Measurements from ENCODE around the gene NLRP5. TPM values are rescaled to one million over a fixed set of nuclear protein-coding genes. Genes with fewer than 3 reads are reported as not detected.
"Not testable (repeated sequence)": the region's sequence is repeated elsewhere in the genome, so short reads cannot be mapped to it uniquely, and the experiment has no call there.

The NLRP5 gene
- total RNA-seq, 1 experiment from 2014 or later: not detected

DNA sequence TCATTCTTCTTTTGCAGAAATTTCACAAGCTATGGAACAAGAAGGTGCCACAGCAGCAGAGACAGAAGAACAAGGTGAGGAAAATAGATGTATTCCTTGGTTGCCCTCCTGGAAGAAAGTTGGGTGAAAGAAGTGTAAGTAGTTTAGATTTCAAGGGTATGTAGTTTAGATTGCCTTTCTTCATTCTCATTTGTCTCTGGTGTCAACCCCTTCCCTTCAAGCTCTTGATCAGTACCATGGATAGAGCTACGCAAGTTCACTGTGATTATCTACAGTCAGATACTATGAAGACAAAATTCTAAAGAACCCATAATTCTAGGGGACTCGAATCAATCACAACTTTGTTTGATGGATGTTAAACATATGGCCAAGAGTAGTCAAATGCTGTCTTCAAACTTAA is 32.8 kb downstream of the NLRP5 start:
- H3K9me3 ChIP-seq (replicated peaks); H3K27me3 ChIP-seq; H3K4me1 ChIP-seq; DNase-seq; H3K4me3 ChIP-seq; H3K27ac ChIP-seq; H3K36me3 ChIP-seq: not testable (repeated sequence)

- not testable (repeated sequence) for H3K4me3 ChIP-seq; H3K27me3 ChIP-seq; H3K9me3 ChIP-seq (replicated peaks); H3K36me3 ChIP-seq; H3K4me1 ChIP-seq; H3K27ac ChIP-seq; DNase-seq
Observed at GRCh38 chr19:56020355-56020975, 33.9 kb downstream of the NLRP5 start.

GRCh38 chr19:56026769-56027168 is 40.2 kb downstream of the NLRP5 start:
- no peaks in the 10 kb centered on the region for H3K9me3 ChIP-seq (replicated peaks)
- no peak overlapping the region for H3K4me3 ChIP-seq
- H3K27me3 ChIP-seq: no peaks in the 10 kb centered on the region
- H3K36me3 ChIP-seq: no peaks in the 10 kb centered on the region
- DNase-seq: no peak
- no peaks in the 10 kb centered on the region for H3K4me1 ChIP-seq
- H3K27ac ChIP-seq: no peak overlapping the region

DNA sequence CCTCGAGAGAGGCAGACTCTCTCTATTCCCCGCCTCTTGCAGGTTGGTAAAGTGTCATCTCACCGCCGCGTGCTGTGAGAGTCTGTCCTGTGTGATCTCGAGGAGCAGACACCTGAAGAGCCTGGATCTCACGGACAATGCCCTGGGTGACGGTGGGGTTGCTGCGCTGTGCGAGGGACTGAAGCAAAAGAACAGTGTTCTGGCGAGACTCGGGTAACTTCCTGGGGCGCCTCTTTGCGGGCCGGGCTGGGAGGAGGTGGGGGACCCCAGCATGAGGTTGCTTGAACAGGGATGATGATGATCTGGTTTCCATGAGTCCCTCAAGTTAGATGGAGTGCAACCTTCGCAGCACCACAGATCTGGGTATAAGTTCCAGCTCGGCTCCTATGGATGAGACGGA is 67.0 kb downstream of the NLRP5 start:
- no peaks in the 10 kb centered on the region for H3K4me1 ChIP-seq
- no peak overlapping the region for H3K4me3 ChIP-seq
- no peaks in the 10 kb centered on the region for H3K36me3 ChIP-seq
- H3K9me3 ChIP-seq (replicated peaks): no peaks in the 10 kb centered on the region
- no peaks in the 10 kb centered on the region for H3K27me3 ChIP-seq
- no peak overlapping the region for H3K27ac ChIP-seq
- DNase-seq: no peak

GRCh38 chr19:56066152-56067023 is 79.8 kb downstream of the NLRP5 start:
- Histone ChIP-seq H3K27me3 (no peaks in the 10 kb centered on the region), H3K4me3 (peak overlapping the region; percentile 44)
- DNase-seq: peak; percentile 68 to 85

GRCh38 chr19:56069642-56070041 is 83.1 kb downstream of the NLRP5 start:
- no peak overlapping the region for H3K27ac ChIP-seq
- no peaks in the 10 kb centered on the region for H3K36me3 ChIP-seq
- H3K27me3 ChIP-seq: no peaks in the 10 kb centered on the region
- no peak for DNase-seq
- no peak overlapping the region for H3K4me3 ChIP-seq
- no peaks in the 10 kb centered on the region for H3K4me1 ChIP-seq
- no peaks in the 10 kb centered on the region for H3K9me3 ChIP-seq (replicated peaks)

More at GRCh38 chr19:56066152-56067023, 79.8 kb downstream of the NLRP5 start:
- no peak overlapping the region for H3K27ac ChIP-seq
- H3K36me3 ChIP-seq: no peaks in the 10 kb centered on the region
- H3K4me1 ChIP-seq: no peaks in the 10 kb centered on the region
- H3K9me3 ChIP-seq (replicated peaks): no peaks in the 10 kb centered on the region

DNA sequence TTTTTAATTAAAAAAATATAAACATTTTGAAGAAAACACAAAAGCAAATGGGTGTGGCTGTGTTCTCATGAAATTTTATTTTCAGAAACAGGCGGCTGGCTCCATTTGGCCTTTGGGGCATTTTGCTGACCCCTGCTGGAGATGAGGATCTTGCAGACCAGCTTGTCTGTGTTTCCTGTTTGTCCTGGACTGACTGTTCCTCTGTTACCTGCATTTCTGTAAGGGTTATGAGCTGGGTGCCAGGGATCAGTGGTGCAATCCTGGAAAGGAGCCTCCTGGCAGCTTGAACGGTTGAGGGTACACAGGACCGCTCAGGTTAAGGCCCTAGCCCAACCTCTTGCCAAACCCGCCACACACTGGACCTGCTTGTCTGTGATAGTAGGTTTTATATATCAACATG is 84.6 kb downstream of the NLRP5 start:
- H3K4me1 ChIP-seq: no peaks in the 10 kb centered on the region
- no peak overlapping the region for H3K27ac ChIP-seq
- peak; percentile 18 to 27 for DNase-seq

DNA sequence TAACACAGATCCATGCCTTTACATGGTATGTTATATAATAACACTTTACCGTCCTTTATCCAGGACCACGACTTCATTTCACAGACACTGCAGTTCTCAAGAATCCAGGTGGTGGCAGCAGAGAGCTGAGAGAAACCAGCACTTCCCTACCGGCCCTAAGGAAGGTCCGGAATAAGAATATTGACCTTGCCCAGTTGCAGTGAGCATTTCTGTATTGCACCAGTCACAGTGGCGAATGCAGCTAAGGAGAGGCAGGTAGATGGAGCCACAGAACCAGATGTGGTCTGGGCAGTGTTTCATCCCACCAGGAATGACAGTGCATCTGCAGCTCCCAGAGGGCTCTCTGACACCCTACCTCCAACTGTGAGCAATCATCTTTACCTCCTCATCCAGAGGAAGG is 89.9 kb downstream of the NLRP5 start:
- H3K4me1 ChIP-seq: 0 out of 2 replicates have a peak, but pooled peaks cover 2% of the 10 kb centered on the region
- no peaks in the 10 kb centered on the region for H3K27me3 ChIP-seq
- peak; percentile 45 to 77 for DNase-seq
- no peaks in the 10 kb centered on the region for H3K9me3 ChIP-seq (replicated peaks)
- no peak overlapping the region for H3K27ac ChIP-seq
- no peak overlapping the region for H3K4me3 ChIP-seq
- no peaks in the 10 kb centered on the region for H3K36me3 ChIP-seq

More for the DNA sequence above, 84.6 kb downstream of the NLRP5 start:
- H3K27me3 ChIP-seq: no peaks in the 10 kb centered on the region
- H3K9me3 ChIP-seq (replicated peaks): no peaks in the 10 kb centered on the region
- H3K36me3 ChIP-seq: no peaks in the 10 kb centered on the region
- H3K4me3 ChIP-seq: no peak overlapping the region

DNA sequence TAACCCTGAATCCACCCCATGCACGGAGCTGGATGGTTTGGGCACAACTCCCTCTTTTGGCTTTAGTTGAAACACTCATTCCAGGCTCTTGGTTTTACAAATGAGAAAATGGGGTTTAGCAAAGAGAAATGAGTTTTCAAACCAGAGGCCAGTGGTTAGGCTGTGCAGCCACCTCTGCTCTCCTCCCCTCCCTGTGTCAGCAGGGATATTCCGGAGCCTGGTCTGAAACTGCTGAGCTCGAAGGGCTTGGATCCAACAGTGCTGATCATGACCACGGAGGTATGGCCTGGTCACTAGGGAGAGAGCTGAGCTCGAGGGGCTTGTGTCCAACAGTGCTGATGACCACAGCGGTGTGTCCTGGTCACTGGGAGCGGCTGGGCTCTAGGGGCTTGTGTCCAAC is 93.0 kb downstream of the NLRP5 start:
- no peak overlapping the region for H3K4me3 ChIP-seq
- H3K9me3 ChIP-seq (replicated peaks): no peaks in the 10 kb centered on the region
- DNase-seq: no peak
- no peak overlapping the region for H3K27ac ChIP-seq
- no peaks in the 10 kb centered on the region for H3K27me3 ChIP-seq
- no peaks in the 10 kb centered on the region for H3K36me3 ChIP-seq
- H3K4me1 ChIP-seq: 0 out of 2 replicates have a peak, but pooled peaks cover 2% of the 10 kb centered on the region

- Histone ChIP-seq H3K4me3 (peak overlapping the region; percentile 35), H3K27me3 (no peaks in the 10 kb centered on the region), H3K9me3 (replicated peaks) (no peaks in the 10 kb centered on the region), H3K27ac (no peak overlapping the region), H3K4me1 (0 out of 2 replicates have a peak, but pooled peaks cover 2% of the 10 kb centered on the region), H3K36me3 (no peaks in the 10 kb centered on the region)
- peak; percentile 85 to 91 for DNase-seq
Observed at GRCh38 chr19:56080669-56081401, 94.3 kb downstream of the NLRP5 start.

DNA sequence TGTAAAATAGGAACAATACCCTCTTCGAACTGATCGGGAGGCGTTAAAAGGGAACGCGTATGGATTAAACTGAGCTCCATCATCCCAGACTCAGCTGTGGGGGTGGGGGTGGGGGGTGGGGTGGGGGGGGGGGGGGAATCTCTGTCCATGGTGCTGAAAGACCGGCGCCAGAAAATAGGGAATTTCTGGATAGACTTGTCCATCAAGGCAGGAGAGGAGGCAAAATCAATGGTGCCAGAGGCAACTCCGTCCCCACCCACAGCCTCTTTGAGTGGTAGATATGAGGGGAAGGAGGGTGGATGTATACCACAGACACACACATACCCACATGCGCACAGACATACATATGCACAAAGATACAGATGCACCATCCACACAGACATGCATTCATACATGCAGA is 97.1 kb downstream of the NLRP5 start:
- H3K36me3 ChIP-seq: peaks cover 2% of the 10 kb centered on the region
- no peak overlapping the region for H3K27ac ChIP-seq
- DNase-seq: no peak
- H3K27me3 ChIP-seq: no peaks in the 10 kb centered on the region
- 0 out of 2 replicates have a peak, but pooled peaks cover 2% of the 10 kb centered on the region for H3K4me1 ChIP-seq
- no peak overlapping the region for H3K4me3 ChIP-seq
- no peaks in the 10 kb centered on the region for H3K9me3 ChIP-seq (replicated peaks)

DNA sequence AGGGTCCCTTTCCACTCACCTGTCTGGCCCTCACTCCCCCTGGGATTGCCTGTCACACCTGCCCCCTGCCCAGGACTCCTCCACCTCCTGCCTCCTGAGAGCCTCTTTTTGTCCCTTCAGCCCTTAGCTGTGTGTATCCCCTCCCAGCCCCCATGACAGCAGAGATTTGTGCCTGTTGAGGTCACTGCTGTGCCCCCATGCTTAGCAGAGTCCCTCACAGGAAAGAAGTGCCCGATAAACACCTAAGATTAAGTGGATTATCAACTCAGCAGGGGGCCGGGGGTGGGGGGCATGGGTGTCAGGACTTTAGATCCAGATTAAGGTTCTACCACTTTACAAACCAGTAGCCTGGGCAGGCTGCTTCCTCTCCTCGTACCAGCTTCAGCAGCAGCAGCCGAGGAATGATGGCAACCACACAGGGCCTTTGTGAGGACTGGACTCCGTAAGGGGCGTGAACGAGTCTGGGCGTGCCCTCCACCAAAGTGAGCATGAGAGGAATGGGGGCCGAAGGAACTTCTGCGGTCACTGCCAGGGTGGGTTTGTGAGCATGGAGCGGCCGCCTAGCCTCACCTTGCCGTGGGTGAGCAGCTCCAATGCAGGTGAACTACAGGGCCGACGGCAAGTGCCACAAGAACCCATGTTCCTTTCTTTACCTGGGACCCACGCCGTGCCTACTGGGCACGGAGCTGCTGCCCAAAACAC is 98.4 kb downstream of the NLRP5 start:
- Histone ChIP-seq H3K27ac (no peak overlapping the region), H3K4me3 (no peak overlapping the region), H3K36me3 (peaks cover 13% of the 10 kb centered on the region), H3K27me3 (no peaks in the 10 kb centered on the region), H3K4me1 (0 out of 2 replicates have a peak, but pooled peaks cover 2% of the 10 kb centered on the region), H3K9me3 (replicated peaks) (no peaks in the 10 kb centered on the region)
- DNase-seq: no peak

DNA sequence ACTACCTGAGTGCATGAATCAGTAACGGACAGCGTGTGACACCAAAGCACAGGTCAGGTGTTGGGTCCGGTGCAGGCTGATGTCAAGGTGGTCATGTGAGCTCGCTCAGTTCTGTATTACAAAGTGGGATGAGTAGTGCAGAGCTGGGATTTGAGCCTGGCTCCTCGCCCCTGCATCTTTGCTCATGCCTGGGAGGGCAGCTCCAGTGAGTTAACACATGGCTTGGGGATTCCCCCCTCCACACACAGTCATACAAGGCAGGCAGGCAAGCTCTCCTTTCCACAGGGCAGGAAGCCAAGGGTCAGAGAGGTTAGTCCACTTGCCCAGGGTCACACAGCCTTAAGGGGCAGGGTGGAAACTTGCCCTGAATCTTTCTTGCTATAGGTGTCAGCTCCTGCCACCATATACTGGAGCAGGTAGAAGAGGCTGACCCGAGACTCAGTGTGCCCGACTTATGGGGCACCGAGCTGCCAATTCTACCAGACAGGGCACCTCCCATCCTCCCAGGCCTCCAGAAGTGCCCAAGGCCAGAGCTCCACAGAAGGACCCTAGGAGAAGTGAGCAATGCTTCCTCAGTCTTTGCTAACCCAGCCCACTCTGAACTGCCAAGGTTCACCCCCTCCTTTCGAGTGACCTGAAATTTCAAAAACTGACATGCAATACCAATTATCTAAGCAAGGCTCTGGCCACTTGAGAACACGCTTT is 99.1 kb downstream of the NLRP5 start:
- Histone ChIP-seq H3K9me3 (replicated peaks) (no peaks in the 10 kb centered on the region), H3K4me3 (no peak overlapping the region), H3K27ac (no peak overlapping the region), H3K36me3 (peaks cover 19% of the 10 kb centered on the region), H3K4me1 (0 out of 2 replicates have a peak, but pooled peaks cover 2% of the 10 kb centered on the region), H3K27me3 (no peaks in the 10 kb centered on the region)
- DNase-seq: no peak

Data from SJCRH30 (cell line).